ENCODE results near the gene NEXN. TPM values are rescaled to one million over a fixed set of nuclear protein-coding genes. Genes with fewer than 3 reads are reported as not detected.
A peak's percentile ranks its signal among the peaks of the same experiment; 100 is the strongest.

NEXN gene
- total and polyA plus RNA-seq, 2 of the 13 experiments (the other 11 are each of a cell fraction or from before 2014, with no cell fraction given), result 0.07 to 0.97 TPM

GRCh38 chr1:77978969-77979876 lies 90.8 kb downstream of the NEXN start, which contains the start of gene FUBP1 (continued):
- TF ChIP-seq NR2F2 (IDR thresholded peaks at IDR 0.05; ENCODE audit: borderline replicate concordance, low read depth) (no peak; the same call in 1 of the 2 replicates), ZNF772 (CRISPR knock-in tag; IDR thresholded peaks at IDR 0.05) (peak; percentile 70), ZNF354B (CRISPR knock-in tag; IDR thresholded peaks at IDR 0.05) (no peak), SP140L (CRISPR knock-in tag; IDR thresholded peaks at IDR 0.05; ENCODE audit: borderline replicate concordance) (0 out of 2 replicates have a peak, but pooled peaks have one; percentile 42), SETDB1 (CRISPR knock-in tag; IDR thresholded peaks at IDR 0.05; ENCODE audit: borderline replicate concordance) (no peak), ZNF326 (CRISPR knock-in tag; IDR thresholded peaks at IDR 0.05; ENCODE audit: borderline replicate concordance) (no peak), ZFP36L1 (CRISPR knock-in tag; IDR thresholded peaks at IDR 0.05) (0 out of 2 replicates have a peak, but pooled peaks have one; percentile 70), NR2F1 (CRISPR knock-in tag; IDR thresholded peaks at IDR 0.05) (no peak), ZNF275 (CRISPR knock-in tag; IDR thresholded peaks at IDR 0.05; ENCODE audit: borderline replicate concordance) (no peak; the same call in 1 of the 2 replicates), FUBP1 (CRISPR knock-in tag; IDR thresholded peaks at IDR 0.05; ENCODE audit: borderline replicate concordance) (no peak), MAFG (CRISPR knock-in tag; IDR thresholded peaks at IDR 0.05) (no peak), ZBTB39 (CRISPR knock-in tag; IDR thresholded peaks at IDR 0.05) (no peak), ARNT (IDR thresholded peaks at IDR 0.05) (no peak), TCF12 (IDR thresholded peaks at IDR 0.05) (no peak), TCF12 (CRISPR knock-in tag; IDR thresholded peaks at IDR 0.05) (no peak), SAP130 (CRISPR knock-in tag; IDR thresholded peaks at IDR 0.05; ENCODE audit: low read depth) (peak; percentile 84; the same call in 1 of the 2 replicates), KDM2A (CRISPR knock-in tag; IDR thresholded peaks at IDR 0.05; ENCODE audit: borderline replicate concordance, low read depth) (peak; percentile 82)
- TF ChIP-seq, protein P1, sequence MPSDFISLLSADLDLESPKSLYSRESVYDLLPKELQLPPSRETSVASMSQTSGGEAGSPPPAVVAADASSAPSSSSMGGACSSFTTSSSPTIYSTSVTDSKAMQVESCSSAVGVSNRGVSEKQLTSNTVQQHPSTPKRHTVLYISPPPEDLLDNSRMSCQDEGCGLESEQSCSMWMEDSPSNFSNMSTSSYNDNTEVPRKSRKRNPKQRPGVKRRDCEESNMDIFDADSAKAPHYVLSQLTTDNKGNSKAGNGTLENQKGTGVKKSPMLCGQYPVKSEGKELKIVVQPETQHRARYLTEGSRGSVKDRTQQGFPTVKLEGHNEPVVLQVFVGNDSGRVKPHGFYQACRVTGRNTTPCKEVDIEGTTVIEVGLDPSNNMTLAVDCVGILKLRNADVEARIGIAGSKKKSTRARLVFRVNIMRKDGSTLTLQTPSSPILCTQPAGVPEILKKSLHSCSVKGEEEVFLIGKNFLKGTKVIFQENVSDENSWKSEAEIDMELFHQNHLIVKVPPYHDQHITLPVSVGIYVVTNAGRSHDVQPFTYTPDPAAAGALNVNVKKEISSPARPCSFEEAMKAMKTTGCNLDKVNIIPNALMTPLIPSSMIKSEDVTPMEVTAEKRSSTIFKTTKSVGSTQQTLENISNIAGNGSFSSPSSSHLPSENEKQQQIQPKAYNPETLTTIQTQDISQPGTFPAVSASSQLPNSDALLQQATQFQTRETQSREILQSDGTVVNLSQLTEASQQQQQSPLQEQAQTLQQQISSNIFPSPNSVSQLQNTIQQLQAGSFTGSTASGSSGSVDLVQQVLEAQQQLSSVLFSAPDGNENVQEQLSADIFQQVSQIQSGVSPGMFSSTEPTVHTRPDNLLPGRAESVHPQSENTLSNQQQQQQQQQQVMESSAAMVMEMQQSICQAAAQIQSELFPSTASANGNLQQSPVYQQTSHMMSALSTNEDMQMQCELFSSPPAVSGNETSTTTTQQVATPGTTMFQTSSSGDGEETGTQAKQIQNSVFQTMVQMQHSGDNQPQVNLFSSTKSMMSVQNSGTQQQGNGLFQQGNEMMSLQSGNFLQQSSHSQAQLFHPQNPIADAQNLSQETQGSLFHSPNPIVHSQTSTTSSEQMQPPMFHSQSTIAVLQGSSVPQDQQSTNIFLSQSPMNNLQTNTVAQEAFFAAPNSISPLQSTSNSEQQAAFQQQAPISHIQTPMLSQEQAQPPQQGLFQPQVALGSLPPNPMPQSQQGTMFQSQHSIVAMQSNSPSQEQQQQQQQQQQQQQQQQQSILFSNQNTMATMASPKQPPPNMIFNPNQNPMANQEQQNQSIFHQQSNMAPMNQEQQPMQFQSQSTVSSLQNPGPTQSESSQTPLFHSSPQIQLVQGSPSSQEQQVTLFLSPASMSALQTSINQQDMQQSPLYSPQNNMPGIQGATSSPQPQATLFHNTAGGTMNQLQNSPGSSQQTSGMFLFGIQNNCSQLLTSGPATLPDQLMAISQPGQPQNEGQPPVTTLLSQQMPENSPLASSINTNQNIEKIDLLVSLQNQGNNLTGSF (CRISPR knock-in tag; IDR thresholded peaks at IDR 0.05), result no peak

Data from HepG2 (cell line).